AG04449 (cell line): ENCODE data around the gene GREB1L.
"Not testable (repeated sequence)": the region's sequence is repeated elsewhere in the genome, so short reads cannot be mapped to it uniquely, and the experiment has no call there.

Source experiments
- CTCF ChIA-PET: fragments of 350-600 bp; formaldehyde crosslinking; extraction: SDS; loops from one replicate; lab custom pipeline; 2021; ENCODE audit warnings: antibody characterized with exemption; lab: Yijun Ruan, JAX
- POLR2A ChIA-PET: fragments of 400-600, 350-600 bp; formaldehyde crosslinking; extraction: SDS; loops from one replicate; lab custom pipeline; 2020; ENCODE audit warnings: antibody characterized with exemption, inconsistent platforms; lab: Yijun Ruan, JAX
- DNase-seq: peaks from one replicate; pipeline ENCODE4 v3.0.0-alpha.2; 2010; ENCODE audit warnings: low read depth, low spot score
- H3K4me3 ChIP-seq: 2 replicates; pipeline ENCODE4 v1.5.1; 2011; ENCODE audit warnings: low read depth, mild to moderate bottlenecking, control low read depth, low read length
- CTCF ChIP-seq: IDR thresholded peaks from one replicate; pipeline ENCODE4 v1.5.1; 2011; ENCODE audit warnings: mild to moderate bottlenecking, moderate library complexity, low read length, control low read depth, inconsistent platforms; ENCODE audit not compliant: insufficient read depth; ENCODE audit errors: missing control alignments

GREB1L gene

DNA sequence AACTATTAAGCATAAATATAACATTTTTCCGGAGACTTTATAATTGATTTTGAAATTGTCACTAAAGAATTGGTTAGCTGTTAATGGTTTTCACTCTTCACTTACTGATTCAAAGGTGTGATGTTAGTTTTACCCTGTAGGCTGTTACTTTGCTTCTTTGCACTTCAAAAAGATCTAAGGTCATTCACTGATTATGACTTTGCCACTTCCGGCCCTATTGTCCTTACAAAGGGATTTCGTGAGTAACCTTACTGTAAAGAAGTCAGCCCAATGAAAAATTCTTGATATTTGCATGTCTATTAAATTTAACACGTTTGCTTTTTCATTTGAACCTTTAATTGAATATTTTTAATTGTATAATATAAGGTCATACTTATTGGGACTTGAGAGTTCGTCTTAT is 61.4 kb downstream of the GREB1L start:
- DNase-seq = no peak
- H3K4me3 ChIP-seq = no peak overlapping the region
- POLR2A ChIA-PET = no interaction called here
- TF ChIP-seq CTCF = no peak
- CTCF ChIA-PET = no interaction called here

DNA sequence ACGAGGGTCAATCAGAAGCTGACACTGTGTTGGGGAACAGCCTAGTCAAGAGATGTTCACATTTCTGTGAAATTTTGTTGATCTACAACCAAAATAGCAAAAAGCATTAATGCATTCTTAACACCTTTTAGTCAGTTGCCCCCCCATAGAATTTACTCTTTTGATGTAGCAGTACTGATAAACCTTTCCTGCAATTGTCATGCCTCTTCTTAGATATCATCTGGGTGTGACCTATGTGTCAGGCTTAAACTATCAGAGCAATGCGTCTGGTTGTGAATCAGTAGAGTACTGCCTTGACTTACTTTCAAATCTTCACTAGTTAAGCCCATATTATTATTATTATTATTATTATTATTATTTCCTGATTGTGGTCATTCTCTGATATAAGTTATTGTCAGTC is 61.9 kb downstream of the GREB1L start:
- H3K4me3 ChIP-seq = no peak overlapping the region
- CTCF ChIA-PET = no interaction called here
- no peak for DNase-seq
- POLR2A ChIA-PET = no interaction called here
- no peak for TF ChIP-seq CTCF

- POLR2A ChIA-PET = no interaction called here
- DNase-seq = no peak
- CTCF ChIA-PET = no interaction called here
- no peak for TF ChIP-seq CTCF
- no peak overlapping the region for H3K4me3 ChIP-seq
Observed at GRCh38 chr18:21305621-21306020, 63.6 kb downstream of the GREB1L start.

DNA sequence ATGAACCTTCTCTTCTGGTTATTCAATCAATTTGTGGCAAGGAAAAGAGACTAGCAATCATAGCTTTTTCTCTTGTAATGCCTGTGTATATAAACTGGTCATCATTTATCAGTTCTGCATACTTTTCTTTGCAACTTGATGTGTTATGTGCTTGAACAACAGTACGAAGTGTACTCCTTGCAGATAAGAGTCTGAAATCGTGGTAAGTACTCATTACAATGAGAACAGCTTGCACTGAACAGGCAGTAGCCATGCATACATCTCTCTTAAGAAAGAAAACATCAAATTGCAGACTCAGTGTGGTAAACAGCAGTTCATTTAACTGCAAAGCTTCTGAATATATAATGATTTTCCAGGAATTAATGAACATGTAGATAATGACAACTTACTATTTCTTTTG is 64.3 kb downstream of the GREB1L start:
- CTCF ChIA-PET = no interaction called here
- POLR2A ChIA-PET = no interaction called here
- DNase-seq = no peak
- no peak overlapping the region for H3K4me3 ChIP-seq
- no peak for TF ChIP-seq CTCF

DNA sequence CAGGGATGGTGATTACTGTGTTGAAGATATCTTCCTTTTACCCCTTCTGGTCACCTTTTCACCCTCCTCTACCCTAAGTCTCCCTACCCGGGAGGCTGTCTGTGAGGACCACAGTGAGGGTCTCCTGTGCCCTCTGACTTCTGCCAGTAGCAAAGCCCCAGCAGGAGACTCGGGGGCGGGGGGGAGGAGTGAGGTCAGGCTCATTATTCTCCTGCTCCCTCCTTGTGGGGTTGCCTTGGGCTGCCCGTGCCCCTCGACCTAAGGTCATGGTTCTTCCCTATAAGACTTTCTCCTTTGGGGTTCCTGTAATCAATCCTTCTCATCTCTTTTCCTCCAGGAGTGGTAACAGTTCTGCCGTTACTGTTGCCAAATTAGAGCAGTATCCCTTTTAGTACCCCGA is 65.5 kb downstream of the GREB1L start:
- H3K4me3 ChIP-seq = no peak overlapping the region
- no peak for DNase-seq
- ChIA-PET CTCF (no interaction called here), POLR2A (no interaction called here)
- no peak for TF ChIP-seq CTCF

- no peak overlapping the region for H3K4me3 ChIP-seq
- TF ChIP-seq CTCF = no peak
- DNase-seq = no peak
- CTCF ChIA-PET = no interaction called here
- POLR2A ChIA-PET = no interaction called here
Observed at GRCh38 chr18:21309248-21309647, 67.2 kb downstream of the GREB1L start.

DNA sequence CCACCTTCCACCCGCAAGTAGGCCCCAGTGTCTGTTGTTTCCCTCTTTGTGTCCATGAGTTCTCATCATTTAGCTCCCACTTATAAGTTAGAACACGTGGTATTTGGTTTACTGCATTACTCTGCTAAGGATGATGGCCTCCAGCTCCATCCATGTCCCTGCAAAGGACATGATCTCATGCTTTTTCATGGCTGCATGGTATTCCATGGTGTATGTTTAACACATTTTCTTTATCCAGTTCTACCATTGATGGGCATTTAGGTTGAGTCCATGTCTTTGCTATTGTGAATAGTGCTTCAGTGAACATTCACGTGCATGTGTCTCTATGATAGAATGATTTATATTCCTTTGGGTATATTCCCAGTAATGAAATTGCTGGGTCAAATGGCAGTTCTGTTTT is 69.9 kb downstream of the GREB1L start:
- H3K4me3 ChIP-seq, POLR2A ChIA-PET, DNase-seq, CTCF ChIA-PET: not testable (repeated sequence)
